ENCODE measurements around the gene SIGLEC7. TPM values are rescaled to one million over a fixed set of nuclear protein-coding genes. Genes with fewer than 3 reads are reported as not detected.

Gene SIGLEC7
- polyA plus RNA-seq, 1 donor from 2014 or later: not detected

DNA sequence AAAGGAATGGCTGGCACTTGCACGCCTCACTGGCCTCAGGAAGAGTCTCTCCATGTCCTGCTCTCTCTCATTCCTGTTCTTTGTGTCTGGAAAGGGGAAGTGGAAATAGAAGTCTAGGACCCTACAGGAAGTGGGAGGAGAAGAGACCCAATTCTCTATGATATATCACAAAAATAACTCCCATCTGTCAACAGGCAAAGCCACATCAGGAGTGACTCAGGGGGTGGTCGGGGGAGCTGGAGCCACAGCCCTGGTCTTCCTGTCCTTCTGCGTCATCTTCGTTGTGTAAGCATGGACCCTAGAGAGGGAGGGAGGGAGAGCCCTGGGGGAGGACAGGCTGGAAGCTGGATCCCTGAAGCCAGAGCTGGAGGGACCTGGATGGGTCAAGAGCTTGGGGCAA is 14.3 kb upstream of the SIGLEC7 start:
- Histone ChIP-seq H3K9ac (ENCODE audit: low read length) (no peak overlapping the region), H3K27me3 (ENCODE audit: insufficient read depth, low read depth, low read length) (no peaks in the 10 kb centered on the region), H3K4me2 (ENCODE audit: low read length) (no peak overlapping the region), H4K20me1 (ENCODE audit: insufficient read depth) (no peaks in the 10 kb centered on the region), H3K36me3 (ENCODE audit: insufficient read depth, low read length) (no peaks in the 10 kb centered on the region), H3F3A (ENCODE audit: insufficient read depth, low read length, poor library complexity, severe bottlenecking) (no peaks in the 10 kb centered on the region), H3K79me2 (replicated peaks; ENCODE audit: insufficient read depth, low read length) (no peaks in the 10 kb centered on the region), H2AFZ (ENCODE audit: low read depth, low read length) (no peak overlapping the region), H3K4me3 (ENCODE audit: low read length) (no peak overlapping the region), H3K9me2 (ENCODE audit: insufficient read depth, low read length) (no peaks in the 10 kb centered on the region), H3K27ac (ENCODE audit: low read length) (no peak overlapping the region), H3K9me3 (ENCODE audit: low read length) (no peaks in the 10 kb centered on the region)
- TF ChIP-seq POLR2AphosphoS5 (IDR thresholded peaks at IDR 0.05): no peak
- TF ChIP-seq MXI1 (conservative IDR thresholded peaks at IDR 0.05; ENCODE audit: poor library complexity, severe bottlenecking): no peak

DNA sequence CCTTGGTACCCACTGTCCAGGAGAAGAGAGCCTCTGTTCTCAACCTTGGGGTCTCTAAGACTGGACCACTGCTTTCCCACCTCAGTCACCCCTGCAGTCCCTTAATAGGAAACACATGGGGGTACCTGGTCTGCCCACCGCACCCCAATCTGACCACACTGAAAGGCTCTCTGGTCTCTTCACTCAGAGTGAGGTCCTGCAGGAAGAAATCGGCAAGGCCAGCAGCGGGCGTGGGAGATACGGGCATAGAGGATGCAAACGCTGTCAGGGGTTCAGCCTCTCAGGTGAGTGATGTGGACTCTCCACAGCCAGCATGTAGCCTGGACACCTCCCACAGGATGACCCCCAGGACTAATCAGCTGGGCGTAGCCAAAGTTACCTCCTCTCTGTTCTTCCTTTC is 13.9 kb upstream of the SIGLEC7 start:
- Histone ChIP-seq H3K9me2 (ENCODE audit: insufficient read depth, low read length) (no peaks in the 10 kb centered on the region), H3K27ac (ENCODE audit: low read length) (no peak overlapping the region), H3F3A (ENCODE audit: insufficient read depth, low read length, poor library complexity, severe bottlenecking) (no peaks in the 10 kb centered on the region), H3K36me3 (ENCODE audit: insufficient read depth, low read length) (no peaks in the 10 kb centered on the region), H2AFZ (ENCODE audit: low read depth, low read length) (no peak overlapping the region), H3K9ac (ENCODE audit: low read length) (no peak overlapping the region), H3K27me3 (ENCODE audit: insufficient read depth, low read depth, low read length) (no peaks in the 10 kb centered on the region), H4K20me1 (ENCODE audit: insufficient read depth) (no peaks in the 10 kb centered on the region), H3K9me3 (ENCODE audit: low read length) (no peaks in the 10 kb centered on the region), H3K4me3 (ENCODE audit: low read length) (no peak overlapping the region), H3K4me2 (ENCODE audit: low read length) (no peak overlapping the region), H3K79me2 (replicated peaks; ENCODE audit: insufficient read depth, low read length) (no peaks in the 10 kb centered on the region)
- no peak for TF ChIP-seq RAD21 (conservative IDR thresholded peaks at IDR 0.05)
- no peak for TF ChIP-seq MXI1 (conservative IDR thresholded peaks at IDR 0.05; ENCODE audit: poor library complexity, severe bottlenecking)
- no peak for TF ChIP-seq POLR2AphosphoS5 (IDR thresholded peaks at IDR 0.05)
- no peak for TF ChIP-seq TAF1 (IDR thresholded peaks at IDR 0.05; ENCODE audit: low read depth)
- TF ChIP-seq EZH2 (IDR thresholded peaks at IDR 0.05; ENCODE audit: borderline replicate concordance, insufficient read depth, low read length, poor library complexity, severe bottlenecking): no peak
- TF ChIP-seq SMC3 (conservative IDR thresholded peaks at IDR 0.05; ENCODE audit: poor library complexity): no peak
- TF ChIP-seq, protein P1, sequence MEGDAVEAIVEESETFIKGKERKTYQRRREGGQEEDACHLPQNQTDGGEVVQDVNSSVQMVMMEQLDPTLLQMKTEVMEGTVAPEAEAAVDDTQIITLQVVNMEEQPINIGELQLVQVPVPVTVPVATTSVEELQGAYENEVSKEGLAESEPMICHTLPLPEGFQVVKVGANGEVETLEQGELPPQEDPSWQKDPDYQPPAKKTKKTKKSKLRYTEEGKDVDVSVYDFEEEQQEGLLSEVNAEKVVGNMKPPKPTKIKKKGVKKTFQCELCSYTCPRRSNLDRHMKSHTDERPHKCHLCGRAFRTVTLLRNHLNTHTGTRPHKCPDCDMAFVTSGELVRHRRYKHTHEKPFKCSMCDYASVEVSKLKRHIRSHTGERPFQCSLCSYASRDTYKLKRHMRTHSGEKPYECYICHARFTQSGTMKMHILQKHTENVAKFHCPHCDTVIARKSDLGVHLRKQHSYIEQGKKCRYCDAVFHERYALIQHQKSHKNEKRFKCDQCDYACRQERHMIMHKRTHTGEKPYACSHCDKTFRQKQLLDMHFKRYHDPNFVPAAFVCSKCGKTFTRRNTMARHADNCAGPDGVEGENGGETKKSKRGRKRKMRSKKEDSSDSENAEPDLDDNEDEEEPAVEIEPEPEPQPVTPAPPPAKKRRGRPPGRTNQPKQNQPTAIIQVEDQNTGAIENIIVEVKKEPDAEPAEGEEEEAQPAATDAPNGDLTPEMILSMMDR (IDR thresholded peaks at IDR 0.05; ENCODE audit: poor library complexity, severe bottlenecking): no peak
- TF ChIP-seq EP300 (conservative IDR thresholded peaks at IDR 0.05; ENCODE audit: poor library complexity, severe bottlenecking): no peak
- TF ChIP-seq REST (IDR thresholded peaks at IDR 0.05; ENCODE audit: borderline replicate concordance): no peak

- Histone ChIP-seq H3K36me3 (ENCODE audit: insufficient read depth, low read length) (no peaks in the 10 kb centered on the region), H3F3A (ENCODE audit: insufficient read depth, low read length, poor library complexity, severe bottlenecking) (no peaks in the 10 kb centered on the region), H3K27me3 (ENCODE audit: insufficient read depth, low read depth, low read length) (no peaks in the 10 kb centered on the region), H3K9me2 (ENCODE audit: insufficient read depth, low read length) (no peaks in the 10 kb centered on the region), H3K4me3 (ENCODE audit: low read length) (no peak overlapping the region), H4K20me1 (ENCODE audit: insufficient read depth) (no peaks in the 10 kb centered on the region), H3K79me2 (replicated peaks; ENCODE audit: insufficient read depth, low read length) (no peaks in the 10 kb centered on the region), H3K9me3 (ENCODE audit: low read length) (no peaks in the 10 kb centered on the region), H2AFZ (ENCODE audit: low read depth, low read length) (no peak overlapping the region), H3K4me2 (ENCODE audit: low read length) (no peak overlapping the region), H3K27ac (ENCODE audit: low read length) (no peak overlapping the region), H3K9ac (ENCODE audit: low read length) (no peak overlapping the region)
- TF ChIP-seq EP300 (conservative IDR thresholded peaks at IDR 0.05; ENCODE audit: poor library complexity, severe bottlenecking) (no peak), POLR2AphosphoS5 (IDR thresholded peaks at IDR 0.05) (no peak), TAF1 (IDR thresholded peaks at IDR 0.05; ENCODE audit: low read depth) (no peak), REST (IDR thresholded peaks at IDR 0.05; ENCODE audit: borderline replicate concordance) (no peak), SMC3 (conservative IDR thresholded peaks at IDR 0.05; ENCODE audit: poor library complexity) (no peak), MXI1 (conservative IDR thresholded peaks at IDR 0.05; ENCODE audit: poor library complexity, severe bottlenecking) (no peak), RAD21 (conservative IDR thresholded peaks at IDR 0.05) (no peak), EZH2 (IDR thresholded peaks at IDR 0.05; ENCODE audit: borderline replicate concordance, insufficient read depth, low read length, poor library complexity, severe bottlenecking) (no peak)
- TF ChIP-seq, protein P1 (IDR thresholded peaks at IDR 0.05; ENCODE audit: poor library complexity, severe bottlenecking): no peak
Measured at GRCh38 chr19:51129716-51130115, 12.4 kb upstream of the SIGLEC7 start.

Measured in neural cell (in vitro differentiated cells).